H9 (cell line): ENCODE measurements around the gene NSF. TPM values are rescaled to one million over a fixed set of nuclear protein-coding genes. Genes with fewer than 3 reads are reported as not detected.

ENCODE experiments used
- DNase-seq: peaks from one replicate; pipeline ENCODE4 v3.0.0-alpha.2; 2017
- H2AFZ ChIP-seq: one replicate; pipeline ENCODE4 v1.6.1; 2013; ENCODE audit warnings: mild to moderate bottlenecking, low read length, control low read depth, moderate library complexity
- H2AK5ac ChIP-seq: 2 replicates; pipeline ENCODE4 v1.6.1; 2013; ENCODE audit warnings: low read length, control low read depth, mixed read lengths; ENCODE audit not compliant: insufficient read length
- H2BK120ac ChIP-seq: one replicate; pipeline ENCODE4 v1.6.1; 2013; ENCODE audit warnings: low read depth, mild to moderate bottlenecking, low read length, control low read depth, inconsistent platforms; ENCODE audit not compliant: poor library complexity, severe bottlenecking
- H2BK12ac ChIP-seq: 2 replicates; pipeline ENCODE4 v1.6.1; 2013; ENCODE audit warnings: low read length, control low read depth, mixed read lengths, low read depth; ENCODE audit not compliant: insufficient read length
- H2BK15ac ChIP-seq: 2 replicates; pipeline ENCODE4 v1.6.1; 2013; ENCODE audit warnings: low read depth, low read length, control low read depth
- H2BK20ac ChIP-seq: one replicate; pipeline ENCODE4 v1.6.1; 2013; ENCODE audit warnings: low read depth, mild to moderate bottlenecking, low read length, control low read depth, inconsistent platforms; ENCODE audit not compliant: poor library complexity, severe bottlenecking
- H2BK5ac ChIP-seq: 2 replicates; pipeline ENCODE4 v1.6.1; 2013; ENCODE audit warnings: low read length, control low read depth, mixed read lengths; ENCODE audit not compliant: insufficient read length
- H3K14ac ChIP-seq: 2 replicates; pipeline ENCODE4 v1.6.1; 2013; ENCODE audit warnings: low read length, control low read depth; ENCODE audit not compliant: insufficient read depth
- H3K18ac ChIP-seq: 2 replicates; pipeline ENCODE4 v1.6.1; 2013; ENCODE audit warnings: low read depth, mild to moderate bottlenecking, mixed read lengths, low read length, control low read depth; ENCODE audit not compliant: insufficient read length
- H3K23ac ChIP-seq: 2 replicates; pipeline ENCODE4 v1.6.1; 2013; ENCODE audit warnings: low read length, control low read depth, mixed read lengths, low read depth; ENCODE audit not compliant: insufficient read length
- H3K23me2 ChIP-seq: 2 replicates; pipeline ENCODE4 v1.6.1; 2013; ENCODE audit warnings: low read depth, mild to moderate bottlenecking, mixed read lengths, low read length, control low read depth; ENCODE audit not compliant: insufficient read length, poor library complexity, severe bottlenecking
- H3K27ac ChIP-seq: 2 replicates; pipeline ENCODE4 v1.5.1; 2013; ENCODE audit warnings: low read length, control low read depth, mixed read lengths, low read depth; ENCODE audit not compliant: insufficient read length
- H3K27me3 ChIP-seq: 2 replicates; pipeline ENCODE4 v1.6.1; 2013; ENCODE audit warnings: low read length, control low read depth, inconsistent platforms; ENCODE audit not compliant: insufficient read depth
- H3K4ac ChIP-seq: 2 replicates; pipeline ENCODE4 v1.6.1; 2013; ENCODE audit warnings: low read depth, mild to moderate bottlenecking, control low read depth, inconsistent platforms, low read length, moderate library complexity
- H3K4me1 ChIP-seq: 2 replicates; pipeline ENCODE4 v1.6.1; 2013; ENCODE audit warnings: low read length, control low read depth, inconsistent platforms; ENCODE audit not compliant: insufficient read depth
- H3K4me2 ChIP-seq: 2 replicates; pipeline ENCODE4 v1.6.1; 2013; ENCODE audit warnings: low read length, control low read depth, mixed read lengths; ENCODE audit not compliant: insufficient read length, insufficient read depth
- H3K56ac ChIP-seq: 2 replicates; pipeline ENCODE4 v1.6.1; 2013; ENCODE audit warnings: low read depth, mild to moderate bottlenecking, mixed read lengths, low read length, control low read depth; ENCODE audit not compliant: insufficient read length
- H3K79me1 ChIP-seq: 2 replicates; pipeline ENCODE4 v1.6.1; 2013; ENCODE audit warnings: low read depth, mild to moderate bottlenecking, moderate library complexity, low read length, control low read depth, inconsistent platforms; ENCODE audit not compliant: insufficient read depth, poor library complexity, severe bottlenecking
- H3K79me2 ChIP-seq: 2 replicates; pipeline ENCODE4 v1.6.1; 2013; ENCODE audit warnings: low read length, control low read depth, inconsistent platforms; ENCODE audit not compliant: insufficient read depth
- H3K9ac ChIP-seq: 2 replicates; pipeline ENCODE4 v1.6.1; 2013; ENCODE audit warnings: low read length, control low read depth, mixed read lengths; ENCODE audit not compliant: insufficient read length; ENCODE audit errors: extremely low read depth
- H3K9me3 ChIP-seq: one replicate; pipeline ENCODE4 v1.6.1; 2013; ENCODE audit warnings: low read depth, low read length, inconsistent platforms; ENCODE audit not compliant: control insufficient read depth
- H3T11ph ChIP-seq: one replicate; pipeline ENCODE4 v1.6.1; 2013; ENCODE audit warnings: mild to moderate bottlenecking, low read length, control low read depth, inconsistent platforms
- H4K20me1 ChIP-seq: one replicate; pipeline ENCODE4 v1.6.1; 2013; ENCODE audit not compliant: control insufficient read depth, insufficient read length, insufficient read depth
- H4K5ac ChIP-seq: 2 replicates; pipeline ENCODE4 v1.6.1; 2013; ENCODE audit warnings: low read depth, mild to moderate bottlenecking, mixed read lengths, low read length, control low read depth; ENCODE audit not compliant: insufficient read length
- H4K8ac ChIP-seq: replicated peaks from 2 replicates; pipeline ENCODE4 v1.6.1; 2013; ENCODE audit warnings: low read length, control low read depth, mixed read lengths, low read depth; ENCODE audit not compliant: insufficient read length
- H4K91ac ChIP-seq: 2 replicates; pipeline ENCODE4 v1.6.1; 2013; ENCODE audit warnings: low read depth, mild to moderate bottlenecking, moderate library complexity, mixed read lengths, low read length, control low read depth; ENCODE audit not compliant: insufficient read length
- H3K27ac Mint-ChIP-seq, 3 experiments: 2 replicates in 2 of 3; 3 replicates in 1 of 3; pipeline ENCODE4 v1.8.0; 2020 to 2021; ENCODE audit warnings: mixed read lengths in 3 of 3, mild to moderate bottlenecking in 1 of 3, moderate library complexity in 1 of 3
- H3K27me3 Mint-ChIP-seq: 2 replicates; pipeline ENCODE4 v1.8.0; 2021; ENCODE audit warnings: low read depth, mild to moderate bottlenecking, moderate library complexity, mixed read lengths
- H3K36me3 Mint-ChIP-seq, 3 experiments: 2 replicates in 2 of 3; 3 replicates in 1 of 3; pipeline ENCODE4 v1.8.0; 2020 to 2021; ENCODE audit warnings: low read depth in 3 of 3, mixed read lengths in 3 of 3; ENCODE audit not compliant: insufficient read depth in 1 of 3
- H3K4me1 Mint-ChIP-seq, 2 experiments: 2 replicates each; pipeline ENCODE4 v1.8.0; 2020; ENCODE audit warnings: mixed read lengths in 2 of 2
- H3K4me3 Mint-ChIP-seq, 2 experiments: 2 replicates in 1 of 2; 3 replicates in 1 of 2; pipeline ENCODE4 v1.8.0; 2020 to 2021; ENCODE audit warnings: mild to moderate bottlenecking in 2 of 2, mixed read lengths in 2 of 2, moderate library complexity in 1 of 2
- H3K9me3 Mint-ChIP-seq, 2 experiments: 2 replicates in 1 of 2; 3 replicates in 1 of 2; pipeline ENCODE4 v1.8.0; 2020; ENCODE audit warnings: mild to moderate bottlenecking in 2 of 2, mixed read lengths in 2 of 2, moderate library complexity in 1 of 2
- WGBS: extraction: QIAGEN DNeasy Blood & Tissue Kit; methylation state at CpG from one replicate; pipeline ENCODE4 v1.1.7; 2013; ENCODE audit warnings: missing lambda C conversion rate, low lambda C conversion rate, mixed read lengths; ENCODE audit not compliant: insufficient read length; ENCODE audit errors: extremely low coverage; 5-methylcytosine and 5-hydroxymethylcytosine counted together
- total RNA-seq: library from RNA; stranded (reverse); gene quantifications from 2 replicates; pipeline ENCODE4 v1.2.1, GENCODE V29; 2021
- TF ChIP-seq, protein P1 (sequence below): fragments of 200-600 bp; sonication (generic); conservative IDR thresholded peaks from 3 replicates; pipeline ENCODE4 v1.8.0; 2021; ENCODE audit warnings: antibody characterized with exemption, mild to moderate bottlenecking

Gene NSF
- total RNA-seq, 1 experiment from 2014 or later: 36.4 TPM

DNA sequence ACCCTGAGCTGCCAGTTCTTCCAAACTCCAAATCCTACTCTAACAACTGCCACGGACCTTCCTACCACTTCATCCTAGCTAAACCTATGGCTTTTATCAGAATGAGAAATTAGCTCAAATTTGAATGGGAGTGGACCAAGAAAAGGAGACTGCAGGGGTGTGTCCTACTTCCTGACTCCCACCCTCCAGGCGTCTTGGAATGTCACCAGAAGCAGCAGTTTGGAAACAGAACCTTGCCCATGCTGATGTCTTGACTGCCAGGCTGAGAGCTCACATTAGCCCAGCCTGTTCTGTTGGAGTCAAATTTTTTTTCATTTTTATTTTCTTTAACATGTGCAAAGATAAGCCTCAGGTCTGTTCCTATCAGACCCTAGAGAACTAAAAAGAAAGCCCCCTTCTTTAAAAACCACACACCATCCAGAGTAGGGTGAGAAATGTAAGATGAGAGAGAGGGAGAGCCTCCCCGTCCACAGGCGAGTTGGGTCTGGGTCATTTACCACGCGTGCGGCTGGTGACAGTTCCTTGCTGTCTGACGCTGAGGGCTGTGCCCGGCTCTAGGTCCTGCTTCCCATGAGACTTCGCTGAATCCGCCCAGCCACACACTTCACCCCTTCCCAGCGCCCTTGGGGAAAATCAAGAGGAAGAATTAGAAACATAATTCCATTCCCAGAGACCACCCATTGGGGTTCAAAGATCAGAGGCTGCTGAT is 173.7 kb downstream of the NSF start:
- Histone ChIP-seq H3K23ac (no peak overlapping the region), H2BK5ac (no peak overlapping the region), H3T11ph (no peak overlapping the region), H3K4me1 (no peaks in the 10 kb centered on the region), H3K4ac (no peak overlapping the region), H2AK5ac (no peak overlapping the region), H3K18ac (no peak overlapping the region), H3K27me3 (no peaks in the 10 kb centered on the region; the same call in 1 of the 2 replicates), H2BK12ac (no peak overlapping the region), H4K8ac (no peak overlapping the region), H2BK120ac (no peak overlapping the region), H3K23me2 (no peaks in the 10 kb centered on the region), H4K5ac (no peak overlapping the region), H2BK15ac (no peak overlapping the region), H3K27ac (no peak overlapping the region), H2AFZ (no peak overlapping the region), H3K79me2 (no peaks in the 10 kb centered on the region), H3K9ac (no peak overlapping the region), H3K56ac (no peak overlapping the region), H3K14ac (no peak overlapping the region; the same call in 1 of the 2 replicates), H2BK20ac (no peak overlapping the region), H3K79me1 (no peaks in the 10 kb centered on the region), H4K91ac (no peak overlapping the region), H3K9me3 (no peaks in the 10 kb centered on the region), H4K20me1 (no peaks in the 10 kb centered on the region), H3K4me2 (no peak overlapping the region)
- TF ChIP-seq, protein P1, sequence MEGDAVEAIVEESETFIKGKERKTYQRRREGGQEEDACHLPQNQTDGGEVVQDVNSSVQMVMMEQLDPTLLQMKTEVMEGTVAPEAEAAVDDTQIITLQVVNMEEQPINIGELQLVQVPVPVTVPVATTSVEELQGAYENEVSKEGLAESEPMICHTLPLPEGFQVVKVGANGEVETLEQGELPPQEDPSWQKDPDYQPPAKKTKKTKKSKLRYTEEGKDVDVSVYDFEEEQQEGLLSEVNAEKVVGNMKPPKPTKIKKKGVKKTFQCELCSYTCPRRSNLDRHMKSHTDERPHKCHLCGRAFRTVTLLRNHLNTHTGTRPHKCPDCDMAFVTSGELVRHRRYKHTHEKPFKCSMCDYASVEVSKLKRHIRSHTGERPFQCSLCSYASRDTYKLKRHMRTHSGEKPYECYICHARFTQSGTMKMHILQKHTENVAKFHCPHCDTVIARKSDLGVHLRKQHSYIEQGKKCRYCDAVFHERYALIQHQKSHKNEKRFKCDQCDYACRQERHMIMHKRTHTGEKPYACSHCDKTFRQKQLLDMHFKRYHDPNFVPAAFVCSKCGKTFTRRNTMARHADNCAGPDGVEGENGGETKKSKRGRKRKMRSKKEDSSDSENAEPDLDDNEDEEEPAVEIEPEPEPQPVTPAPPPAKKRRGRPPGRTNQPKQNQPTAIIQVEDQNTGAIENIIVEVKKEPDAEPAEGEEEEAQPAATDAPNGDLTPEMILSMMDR: no peak
- H3K36me3 Mint-ChIP-seq: peaks cover 0 to 67% (median 0%) of the 10 kb centered on the region in 3 experiments; a peak in 3 of 7 replicates
- H3K27me3 Mint-ChIP-seq: peaks cover 18% of the 10 kb centered on the region
- H3K4me1 Mint-ChIP-seq: peaks cover 16 to 30% of the 10 kb centered on the region in 2 experiments
- no peak for DNase-seq
- no peak overlapping the region; a peak in 1 of 5 replicates for H3K4me3 Mint-ChIP-seq
- no CpG with 5 or more reads among the region's 12 CpGs for WGBS
- no peak overlapping the region for H3K27ac Mint-ChIP-seq
- H3K9me3 Mint-ChIP-seq: no peaks in the 10 kb centered on the region; a peak in 1 of 5 replicates
